HG03442 (cell line): ENCODE results near the gene FBXO47.

Source experiments
- ATAC-seq: cut with Tn5 transposase; IDR thresholded peaks from one replicate; pipeline ENCODE4 v1.9.1; 2021; ENCODE audit warnings: mild to moderate bottlenecking, moderate library complexity; ENCODE audit not compliant: unreplicated experiment

The FBXO47 gene

GRCh38 chr17:38967290-38967738 is at the start of gene FBXO47:
Gene FBXO47 (minus strand): TSS chr17:38967403. CDS start chr17:38963025, 4,378 bp downstream.
- no peak for ATAC-seq

- ATAC-seq = no peak
Observed at GRCh38 chr17:39016193-39017153, 49.3 kb upstream of the FBXO47 start.

GRCh38 chr17:39015546-39015935 is 48.3 kb upstream of the FBXO47 start:
- ATAC-seq = no peak

- no peak for ATAC-seq
Observed at GRCh38 chr17:39014795-39015545, 47.8 kb upstream of the FBXO47 start.

- ATAC-seq = no peak
Observed at GRCh38 chr17:39014044-39014794, 47.0 kb upstream of the FBXO47 start.

- no peak for ATAC-seq
Observed at GRCh38 chr17:39012725-39013124, 45.5 kb upstream of the FBXO47 start.

- ATAC-seq = no peak
Observed at GRCh38 chr17:39011907-39012468, 44.8 kb upstream of the FBXO47 start.

GRCh38 chr17:39009581-39010001 is 42.4 kb upstream of the FBXO47 start:
- no peak for ATAC-seq

- no peak for ATAC-seq
Observed at GRCh38 chr17:39008633-39009032, 41.4 kb upstream of the FBXO47 start.

- ATAC-seq = no peak
Observed at GRCh38 chr17:39002991-39003715, 36.0 kb upstream of the FBXO47 start.

- no peak for ATAC-seq
Observed at GRCh38 chr17:39001703-39002637, 34.8 kb upstream of the FBXO47 start.

- ATAC-seq = no peak
Observed at GRCh38 chr17:39000021-39000601, 32.9 kb upstream of the FBXO47 start.

- ATAC-seq = no peak
Observed at GRCh38 chr17:38996660-38997337, 29.6 kb upstream of the FBXO47 start.

GRCh38 chr17:38994026-38994425 is 26.8 kb upstream of the FBXO47 start:
- no peak for ATAC-seq

- ATAC-seq = no peak
Observed at GRCh38 chr17:38984666-38985065, 17.5 kb upstream of the FBXO47 start.

- ATAC-seq = no peak
Observed at GRCh38 chr17:38982858-38983746, 15.9 kb upstream of the FBXO47 start.

- no peak for ATAC-seq
Observed at GRCh38 chr17:38981636-38982035, 14.4 kb upstream of the FBXO47 start.
